HG02981 (cell line): ENCODE results near the gene OR13A1.
"Not testable (repeated sequence)": the region's sequence is repeated elsewhere in the genome, so short reads cannot be mapped to it uniquely, and the experiment has no call there.

Experiments
- ATAC-seq: cut with Tn5 transposase; IDR thresholded peaks from one replicate; pipeline ENCODE4 v1.9.1; 2021; ENCODE audit warnings: mild to moderate bottlenecking, moderate library complexity; ENCODE audit not compliant: unreplicated experiment

Gene OR13A1

GRCh38 chr10:45282061-45282460, 33.3 kb downstream of the OR13A1 start:
- no peak for ATAC-seq

GRCh38 chr10:45280113-45280760, 35.2 kb downstream of the OR13A1 start:
- ATAC-seq = no peak

- ATAC-seq = no peak
Measured at GRCh38 chr10:45279682-45280081, 35.7 kb downstream of the OR13A1 start.

GRCh38 chr10:45278860-45279498, 36.4 kb downstream of the OR13A1 start:
- no peak for ATAC-seq

- ATAC-seq = not testable (repeated sequence)
Measured at GRCh38 chr10:45276146-45276545, 39.3 kb downstream of the OR13A1 start.

- no peak for ATAC-seq
Measured at GRCh38 chr10:45274364-45274763, 41.0 kb downstream of the OR13A1 start.

GRCh38 chr10:45267777-45268176, 47.6 kb downstream of the OR13A1 start:
- not testable (repeated sequence) for ATAC-seq

- ATAC-seq = no peak
Measured at GRCh38 chr10:45265996-45266395, 49.4 kb downstream of the OR13A1 start.

- ATAC-seq = no peak
Measured at GRCh38 chr10:45261946-45262345, 53.5 kb downstream of the OR13A1 start.

GRCh38 chr10:45261243-45261775, 54.1 kb downstream of the OR13A1 start:
- ATAC-seq = no peak

GRCh38 chr10:45260635-45261034, 54.8 kb downstream of the OR13A1 start:
- not testable (repeated sequence) for ATAC-seq

GRCh38 chr10:45259786-45260495, 55.5 kb downstream of the OR13A1 start:
- ATAC-seq = not testable (repeated sequence)

- ATAC-seq = no peak
Measured at GRCh38 chr10:45257600-45257999, 57.8 kb downstream of the OR13A1 start.

GRCh38 chr10:45256246-45256645, 59.2 kb downstream of the OR13A1 start:
- ATAC-seq = no peak

GRCh38 chr10:45255706-45256105, 59.7 kb downstream of the OR13A1 start:
- ATAC-seq = no peak

GRCh38 chr10:45254892-45255291, 60.5 kb downstream of the OR13A1 start:
- no peak for ATAC-seq

GRCh38 chr10:45253183-45253914, 62.1 kb downstream of the OR13A1 start:
- ATAC-seq = peak; percentile 50
